Nephron progenitor cell (in vitro differentiated cells): ENCODE data around the gene OTOP2.
"Not testable (repeated sequence)": the region's sequence is repeated elsewhere in the genome, so short reads cannot be mapped to it uniquely, and the experiment has no call there.

Source experiments
- DNase-seq: peaks from one replicate; pipeline ENCODE4 v3.0.0; 2021
- H3K27ac Mint-ChIP-seq: 2 replicates; pipeline ENCODE4 v1.8.0; 2021; ENCODE audit warnings: mild to moderate bottlenecking, moderate library complexity, mixed read lengths
- H3K27me3 Mint-ChIP-seq: 2 replicates; pipeline ENCODE4 v1.8.0; 2021; ENCODE audit warnings: mild to moderate bottlenecking, low read depth, mixed read lengths; ENCODE audit not compliant: poor library complexity
- H3K36me3 Mint-ChIP-seq: 2 replicates; pipeline ENCODE4 v1.8.0; 2021; ENCODE audit warnings: low read depth, mixed read lengths
- H3K4me1 Mint-ChIP-seq: 2 replicates; pipeline ENCODE4 v1.8.0; 2021; ENCODE audit warnings: mixed read lengths
- H3K4me3 Mint-ChIP-seq: 2 replicates; pipeline ENCODE4 v1.8.0; 2021; ENCODE audit warnings: mild to moderate bottlenecking, moderate library complexity, mixed read lengths
- H3K9me3 Mint-ChIP-seq: 2 replicates; pipeline ENCODE4 v1.8.0; 2021; ENCODE audit warnings: mild to moderate bottlenecking, moderate library complexity, mixed read lengths
- TF ChIP-seq, protein P1 (sequence below): fragments of 200-600 bp; sonication (generic); IDR thresholded peaks from 2 replicates; pipeline ENCODE4 v1.5.0; 2021; ENCODE audit warnings: antibody characterized with exemption

The OTOP2 gene

DNA sequence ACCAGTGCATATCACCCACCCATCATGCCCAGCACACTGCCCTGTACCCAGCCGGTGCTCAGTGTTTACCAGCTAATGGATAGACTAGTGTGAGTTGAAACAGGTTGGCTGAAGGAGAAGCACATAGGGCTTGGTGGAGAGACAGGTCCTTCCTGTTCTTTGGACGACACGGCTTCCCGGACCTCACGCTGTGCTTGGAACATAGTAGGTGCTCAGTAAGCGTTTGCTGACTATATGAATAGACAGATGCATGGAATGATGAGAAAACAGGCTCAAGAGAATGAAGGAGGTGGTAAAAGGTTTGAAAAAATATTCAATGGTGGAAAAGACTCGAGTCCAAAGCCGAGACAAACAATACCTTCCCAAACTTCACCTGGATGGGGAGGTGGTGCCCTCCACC lies 23.9 kb upstream of the OTOP2 start:
- no peak for DNase-seq
- Mint-ChIP-seq H3K27ac (no peak overlapping the region), H3K4me3 (no peak overlapping the region), H3K4me1 (no peaks in the 10 kb centered on the region), H3K27me3 (peaks cover 78% of the 10 kb centered on the region), H3K36me3 (no peaks in the 10 kb centered on the region), H3K9me3 (no peaks in the 10 kb centered on the region)
- TF ChIP-seq, protein P1, sequence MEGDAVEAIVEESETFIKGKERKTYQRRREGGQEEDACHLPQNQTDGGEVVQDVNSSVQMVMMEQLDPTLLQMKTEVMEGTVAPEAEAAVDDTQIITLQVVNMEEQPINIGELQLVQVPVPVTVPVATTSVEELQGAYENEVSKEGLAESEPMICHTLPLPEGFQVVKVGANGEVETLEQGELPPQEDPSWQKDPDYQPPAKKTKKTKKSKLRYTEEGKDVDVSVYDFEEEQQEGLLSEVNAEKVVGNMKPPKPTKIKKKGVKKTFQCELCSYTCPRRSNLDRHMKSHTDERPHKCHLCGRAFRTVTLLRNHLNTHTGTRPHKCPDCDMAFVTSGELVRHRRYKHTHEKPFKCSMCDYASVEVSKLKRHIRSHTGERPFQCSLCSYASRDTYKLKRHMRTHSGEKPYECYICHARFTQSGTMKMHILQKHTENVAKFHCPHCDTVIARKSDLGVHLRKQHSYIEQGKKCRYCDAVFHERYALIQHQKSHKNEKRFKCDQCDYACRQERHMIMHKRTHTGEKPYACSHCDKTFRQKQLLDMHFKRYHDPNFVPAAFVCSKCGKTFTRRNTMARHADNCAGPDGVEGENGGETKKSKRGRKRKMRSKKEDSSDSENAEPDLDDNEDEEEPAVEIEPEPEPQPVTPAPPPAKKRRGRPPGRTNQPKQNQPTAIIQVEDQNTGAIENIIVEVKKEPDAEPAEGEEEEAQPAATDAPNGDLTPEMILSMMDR = no peak

DNA sequence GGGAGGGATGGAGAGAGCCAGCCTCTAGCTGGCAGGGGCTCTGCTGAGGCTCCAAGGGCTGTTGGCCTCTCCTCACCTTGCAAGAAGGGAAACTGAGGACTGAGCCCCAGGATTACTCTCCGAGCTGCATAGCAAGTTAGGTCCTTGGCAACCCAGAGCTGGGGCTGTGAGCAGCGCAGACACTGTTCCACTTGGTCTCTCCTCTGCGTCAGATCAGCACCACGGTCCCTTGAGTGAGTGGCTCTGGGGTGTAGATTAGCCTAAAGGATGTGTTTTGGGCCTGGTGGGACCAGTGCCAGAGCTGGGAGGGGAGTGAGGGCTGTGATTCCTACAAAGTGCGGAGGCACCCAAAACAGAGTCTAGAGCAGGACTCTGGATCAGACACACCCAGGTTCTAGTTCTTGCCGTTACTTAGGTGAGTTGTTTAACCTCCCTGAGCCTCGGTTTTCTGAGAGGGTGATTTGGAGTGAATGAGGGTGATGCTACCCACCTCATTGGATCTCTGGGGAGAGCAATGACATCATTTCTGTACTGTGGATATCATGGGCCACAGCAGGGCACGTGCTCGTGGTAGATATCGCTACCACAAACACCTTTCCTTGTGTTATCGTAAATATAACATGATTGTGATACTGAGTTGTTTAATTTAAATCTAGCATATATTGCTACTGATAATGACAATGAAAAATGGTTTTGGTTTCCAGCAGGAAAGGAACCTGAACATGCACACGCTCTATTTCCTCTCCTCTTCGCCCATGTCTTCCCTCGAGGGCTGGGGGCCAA lies 22.5 kb upstream of the OTOP2 start:
- peaks cover 6% of the 10 kb centered on the region for H3K4me1 Mint-ChIP-seq
- H3K36me3 Mint-ChIP-seq = no peaks in the 10 kb centered on the region
- TF ChIP-seq, protein P1 = no peak
- no peak for DNase-seq
- H3K4me3 Mint-ChIP-seq = no peak overlapping the region
- H3K27me3 Mint-ChIP-seq = peaks cover 64% of the 10 kb centered on the region
- H3K27ac Mint-ChIP-seq = no peak overlapping the region
- H3K9me3 Mint-ChIP-seq = no peaks in the 10 kb centered on the region

DNA sequence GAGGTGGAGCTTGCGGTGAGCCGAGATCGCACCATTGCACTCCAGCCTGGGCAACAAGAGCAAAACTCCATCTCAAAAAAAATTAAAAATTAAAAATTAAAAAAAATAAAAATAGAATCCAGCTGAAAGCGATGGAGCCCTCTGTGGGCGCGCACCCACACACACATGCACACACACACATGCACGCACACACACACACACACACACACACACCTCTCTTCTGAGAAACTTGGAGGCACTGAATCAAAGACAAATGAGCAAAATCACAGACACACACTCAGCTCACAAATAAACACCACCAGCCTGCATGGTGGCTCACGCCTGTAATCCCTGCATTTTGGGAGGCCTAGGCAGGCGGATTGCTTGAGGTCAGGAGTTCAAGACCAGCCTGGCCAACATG lies 21.0 kb upstream of the OTOP2 start:
- Mint-ChIP-seq H3K4me3 (no peak overlapping the region), H3K9me3 (no peaks in the 10 kb centered on the region), H3K36me3 (no peaks in the 10 kb centered on the region), H3K4me1 (peaks cover 6% of the 10 kb centered on the region), H3K27me3 (peaks cover 54% of the 10 kb centered on the region), H3K27ac (no peak overlapping the region)
- DNase-seq = no peak
- TF ChIP-seq, protein P1 = no peak

DNA sequence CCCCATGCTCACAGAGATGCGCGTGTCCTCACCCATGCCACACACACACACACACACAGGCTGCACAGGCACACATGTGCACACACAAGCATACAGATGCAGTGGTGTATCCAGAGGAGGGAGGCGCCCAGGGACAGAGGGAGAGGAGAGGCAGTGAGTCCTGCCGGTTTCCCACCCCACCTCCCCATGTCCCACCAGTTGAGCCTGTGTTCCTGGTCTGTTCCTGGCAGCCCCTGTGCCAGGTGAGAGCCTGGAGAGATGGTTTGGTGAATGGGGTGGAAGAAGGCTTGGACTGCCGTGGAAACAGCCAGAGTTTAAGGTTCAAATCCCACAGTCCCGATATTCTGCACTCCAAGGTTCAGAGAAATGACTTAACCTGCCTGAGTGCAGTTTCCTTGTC lies 20.4 kb upstream of the OTOP2 start:
- Mint-ChIP-seq H3K27me3 (peaks cover 54% of the 10 kb centered on the region), H3K9me3 (no peaks in the 10 kb centered on the region), H3K4me3 (no peak overlapping the region), H3K27ac (no peak overlapping the region), H3K4me1 (peaks cover 6% of the 10 kb centered on the region), H3K36me3 (no peaks in the 10 kb centered on the region)
- no peak for DNase-seq
- TF ChIP-seq, protein P1 = no peak

DNA sequence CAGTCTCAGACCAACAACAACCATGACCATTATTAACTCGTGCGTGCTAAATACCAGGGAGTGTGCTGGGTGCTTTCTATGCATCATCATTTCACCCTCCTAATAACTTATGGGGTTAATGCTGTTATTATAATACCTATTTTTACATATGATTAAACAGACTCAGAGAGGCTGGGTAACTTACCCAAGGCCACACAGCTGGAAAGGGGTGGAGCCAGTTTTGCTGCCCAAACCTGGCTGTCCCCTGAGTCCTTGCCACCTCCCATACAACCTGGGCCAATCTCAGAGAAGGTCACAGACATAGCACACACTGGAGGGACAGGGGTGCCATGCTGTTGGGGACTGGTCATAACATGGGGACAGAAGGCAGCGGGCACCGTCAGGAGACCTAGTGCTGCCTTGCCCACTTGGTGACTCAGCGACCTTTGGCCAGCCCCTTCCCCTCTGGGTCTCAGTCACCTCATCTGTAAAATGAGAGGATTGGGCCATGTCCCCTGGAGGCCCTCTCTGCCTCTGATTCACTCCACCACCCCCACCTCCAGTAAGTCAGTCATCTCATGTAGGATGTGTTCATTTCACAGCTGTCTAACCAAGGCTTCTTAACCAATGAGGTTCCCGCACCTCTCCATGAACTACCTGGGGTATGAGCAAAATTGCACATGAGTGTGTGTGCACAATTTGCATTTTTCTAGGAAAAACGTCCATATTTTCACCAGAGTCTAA lies 19.2 kb upstream of the OTOP2 start:
- Mint-ChIP-seq H3K9me3 (no peaks in the 10 kb centered on the region), H3K27me3 (peaks cover 55% of the 10 kb centered on the region), H3K4me3 (no peak overlapping the region), H3K27ac (no peak overlapping the region), H3K36me3 (no peaks in the 10 kb centered on the region), H3K4me1 (peaks cover 6% of the 10 kb centered on the region)
- DNase-seq = no peak
- TF ChIP-seq, protein P1 = no peak

DNA sequence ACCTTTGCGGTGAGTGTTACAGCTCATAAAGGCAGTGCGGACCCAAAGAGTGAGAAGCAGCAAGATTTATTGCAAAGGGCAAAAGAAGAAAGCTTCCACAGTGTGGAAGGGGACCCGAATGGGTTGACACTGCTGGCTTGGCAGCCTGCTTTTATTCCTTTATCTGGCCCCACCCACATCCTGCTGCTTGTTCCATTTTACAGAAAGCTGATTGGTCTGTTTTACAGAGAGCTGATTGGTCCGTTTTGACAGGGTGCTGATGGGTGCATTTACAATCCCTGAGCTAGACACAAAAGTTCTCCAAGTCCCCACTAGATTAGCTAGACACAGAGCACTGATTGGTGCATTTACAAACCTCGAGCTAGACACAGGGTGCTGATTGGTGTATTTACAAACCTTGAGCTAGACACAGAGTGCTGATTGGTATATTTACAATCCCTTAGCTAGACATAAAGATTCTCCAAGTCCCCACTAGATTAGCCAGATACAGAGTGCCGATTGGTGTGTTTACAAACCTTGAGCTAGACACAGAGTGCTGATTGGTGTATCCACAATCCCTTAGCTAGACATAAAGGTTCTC lies 17.8 kb upstream of the OTOP2 start:
- not testable (repeated sequence) for H3K36me3 Mint-ChIP-seq, H3K9me3 Mint-ChIP-seq, H3K27ac Mint-ChIP-seq, H3K4me1 Mint-ChIP-seq, DNase-seq, H3K4me3 Mint-ChIP-seq
- H3K27me3 Mint-ChIP-seq = peaks cover 53% of the 10 kb centered on the region
